HG02943 (cell line): ENCODE data around the gene IL7R.

ENCODE experiments used
- ATAC-seq: cut with Tn5 transposase; IDR thresholded peaks from one replicate; pipeline ENCODE4 v1.9.1; 2021; ENCODE audit warnings: mild to moderate bottlenecking, low read depth, moderate library complexity; ENCODE audit not compliant: unreplicated experiment

Gene IL7R

GRCh38 chr5:35856765-35857351, at the start of gene IL7R:
IL7R (plus strand) TSS chr5:35856891; CDS start chr5:35856978, 87 bp downstream.
- no peak for ATAC-seq

- ATAC-seq: no peak
These were observed 46.1 kb upstream of the IL7R start for GRCh38 chr5:35810601-35811000.

GRCh38 chr5:35811108-35811741, 45.5 kb upstream of the IL7R start:
- no peak for ATAC-seq

- ATAC-seq: no peak
These were observed 43.2 kb upstream of the IL7R start for GRCh38 chr5:35813521-35813920.

- ATAC-seq: no peak
These were observed 41.4 kb upstream of the IL7R start for GRCh38 chr5:35815089-35815936.

GRCh38 chr5:35816881-35817521, 39.7 kb upstream of the IL7R start:
- ATAC-seq: no peak

GRCh38 chr5:35819026-35819425, 37.7 kb upstream of the IL7R start:
- ATAC-seq: no peak

- no peak for ATAC-seq
These were observed 37.0 kb upstream of the IL7R start for GRCh38 chr5:35819668-35820067.

- ATAC-seq: no peak
These were observed 36.0 kb upstream of the IL7R start for GRCh38 chr5:35820735-35821134.

- ATAC-seq: no peak
These were observed 35.2 kb upstream of the IL7R start for GRCh38 chr5:35821513-35821912.

GRCh38 chr5:35822511-35822910, 34.2 kb upstream of the IL7R start:
- no peak for ATAC-seq

GRCh38 chr5:35823347-35824098, 33.2 kb upstream of the IL7R start:
- ATAC-seq: no peak

- ATAC-seq: no peak
These were observed 30.6 kb upstream of the IL7R start for GRCh38 chr5:35826056-35826455.

- no peak for ATAC-seq
These were observed 30.1 kb upstream of the IL7R start for GRCh38 chr5:35826554-35826953.

GRCh38 chr5:35828082-35828598, 28.6 kb upstream of the IL7R start:
- no peak for ATAC-seq

- no peak for ATAC-seq
These were observed 26.1 kb upstream of the IL7R start for GRCh38 chr5:35830587-35830986.

GRCh38 chr5:35832762-35833161, 23.9 kb upstream of the IL7R start:
- ATAC-seq: no peak

GRCh38 chr5:35833224-35833623, 23.5 kb upstream of the IL7R start:
- no peak for ATAC-seq

- no peak for ATAC-seq
These were observed 20.6 kb upstream of the IL7R start for GRCh38 chr5:35835796-35836742.
